Measurements from ENCODE around the gene PRKACA. TPM values are rescaled to one million over a fixed set of nuclear protein-coding genes. Genes with fewer than 3 reads are reported as not detected.

Gene PRKACA
- total RNA-seq, 2 donors from 2014 or later: 34.8 to 106 TPM

DNA sequence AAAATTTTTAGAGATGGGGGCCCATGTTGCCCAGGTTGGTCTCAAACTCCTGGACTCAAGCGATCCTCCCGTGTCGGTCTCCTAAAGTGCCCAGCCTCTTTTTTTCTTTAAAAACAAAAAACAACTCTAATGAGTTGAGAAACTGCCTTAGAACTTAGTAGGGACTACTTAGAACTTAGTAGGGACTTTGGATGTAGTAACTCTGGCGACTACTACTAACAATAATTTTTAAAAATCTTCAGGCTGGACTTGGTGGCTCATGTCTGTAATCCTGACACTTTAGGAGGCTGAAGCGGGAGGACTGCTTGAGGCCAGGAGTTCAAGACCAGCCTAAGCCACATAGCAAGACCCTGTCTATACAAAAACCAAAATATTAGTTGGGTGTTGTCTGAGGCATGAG lies 31.5 kb downstream of the PRKACA start:
- Histone ChIP-seq H3K36me3 (no peaks in the 10 kb centered on the region), H3K9me3 (no peaks in the 10 kb centered on the region), H3K27me3 (replicated peaks; ENCODE audit: insufficient read depth) (no peaks in the 10 kb centered on the region), H3K4me3 (no peak overlapping the region), H3K27ac (no peak overlapping the region), H3K4me1 (replicated peaks) (no peaks in the 10 kb centered on the region)
- 92% methylated on average over 5 of the region's 5 CpGs for WGBS
- TF ChIP-seq, protein P1, sequence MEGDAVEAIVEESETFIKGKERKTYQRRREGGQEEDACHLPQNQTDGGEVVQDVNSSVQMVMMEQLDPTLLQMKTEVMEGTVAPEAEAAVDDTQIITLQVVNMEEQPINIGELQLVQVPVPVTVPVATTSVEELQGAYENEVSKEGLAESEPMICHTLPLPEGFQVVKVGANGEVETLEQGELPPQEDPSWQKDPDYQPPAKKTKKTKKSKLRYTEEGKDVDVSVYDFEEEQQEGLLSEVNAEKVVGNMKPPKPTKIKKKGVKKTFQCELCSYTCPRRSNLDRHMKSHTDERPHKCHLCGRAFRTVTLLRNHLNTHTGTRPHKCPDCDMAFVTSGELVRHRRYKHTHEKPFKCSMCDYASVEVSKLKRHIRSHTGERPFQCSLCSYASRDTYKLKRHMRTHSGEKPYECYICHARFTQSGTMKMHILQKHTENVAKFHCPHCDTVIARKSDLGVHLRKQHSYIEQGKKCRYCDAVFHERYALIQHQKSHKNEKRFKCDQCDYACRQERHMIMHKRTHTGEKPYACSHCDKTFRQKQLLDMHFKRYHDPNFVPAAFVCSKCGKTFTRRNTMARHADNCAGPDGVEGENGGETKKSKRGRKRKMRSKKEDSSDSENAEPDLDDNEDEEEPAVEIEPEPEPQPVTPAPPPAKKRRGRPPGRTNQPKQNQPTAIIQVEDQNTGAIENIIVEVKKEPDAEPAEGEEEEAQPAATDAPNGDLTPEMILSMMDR (IDR thresholded peaks at IDR 0.05): no peak
- TF ChIP-seq POLR2A (IDR thresholded peaks at IDR 0.05) (no peak), POLR2AphosphoS5 (IDR thresholded peaks at IDR 0.05) (no peak)
- intact Hi-C loops (cut with DNase I): loop anchor here (10.0 kb wide), 1 partner anchor 311 kb away; the partner anchor contains the start of gene C19orf53
- DNase-seq (ENCODE audit: low spot score): no peak

DNA sequence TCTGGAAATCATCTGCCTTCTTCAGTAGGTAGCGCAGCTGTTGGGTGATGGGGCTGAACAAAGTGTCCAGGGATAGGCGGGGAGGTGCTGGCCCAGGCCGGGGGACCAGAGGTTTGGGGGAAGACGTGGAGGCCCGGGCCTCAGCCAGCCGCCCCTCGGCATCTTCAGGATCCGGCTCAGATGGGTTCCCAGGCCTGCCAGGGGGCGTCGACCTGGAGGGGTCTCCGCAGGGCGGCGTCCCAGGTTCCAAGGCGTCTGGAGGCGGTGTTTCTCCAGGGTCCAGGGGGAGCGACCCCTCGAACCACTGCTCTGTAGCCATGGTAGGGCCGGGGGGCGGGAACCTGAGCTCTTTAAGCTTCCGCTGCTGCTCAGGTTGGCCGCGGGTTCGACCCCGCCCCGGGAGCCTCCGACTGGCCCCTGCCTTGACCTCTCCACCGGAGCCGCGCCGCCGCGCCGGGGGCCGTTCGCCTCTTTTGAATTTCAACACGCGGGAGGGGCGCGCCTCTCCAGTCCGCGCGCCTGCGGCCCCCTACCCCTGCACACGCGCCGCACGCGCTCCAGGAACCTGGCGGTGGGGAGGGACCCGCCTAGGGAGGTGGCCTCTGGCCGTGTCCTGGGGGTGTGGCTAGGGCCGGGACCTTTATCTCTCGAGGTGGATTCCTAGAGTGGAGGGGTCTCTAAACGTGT lies 32.1 kb downstream of the PRKACA start, which contains the start of gene C19orf67:
TSS of gene C19orf67 (minus strand) at position 475 of the 687 bp plus-strand sequence. CDS start at position 319, 156 bp downstream.
- intact Hi-C loops (cut with DNase I): loop anchor here (10.0 kb wide), 1 partner anchor 311 kb away; the partner anchor contains the start of gene C19orf53
- H3K9me3 ChIP-seq: no peaks in the 10 kb centered on the region
- 70% methylated on average over 47 of the region's 54 CpGs for WGBS
- TF ChIP-seq, protein P1 (IDR thresholded peaks at IDR 0.05): no peak
- no peak for TF ChIP-seq POLR2A (IDR thresholded peaks at IDR 0.05)
- H3K4me3 ChIP-seq: no peak within 1 kb of the TSS
- H3K4me1 ChIP-seq (replicated peaks): no peaks in the 10 kb centered on the region
- no peaks in the 10 kb centered on the region for H3K36me3 ChIP-seq
- DNase-seq (ENCODE audit: low spot score): no peak
- no peaks in the 10 kb centered on the region for H3K27me3 ChIP-seq (replicated peaks; ENCODE audit: insufficient read depth)
- H3K27ac ChIP-seq: no peak within 1 kb of the TSS

DNA sequence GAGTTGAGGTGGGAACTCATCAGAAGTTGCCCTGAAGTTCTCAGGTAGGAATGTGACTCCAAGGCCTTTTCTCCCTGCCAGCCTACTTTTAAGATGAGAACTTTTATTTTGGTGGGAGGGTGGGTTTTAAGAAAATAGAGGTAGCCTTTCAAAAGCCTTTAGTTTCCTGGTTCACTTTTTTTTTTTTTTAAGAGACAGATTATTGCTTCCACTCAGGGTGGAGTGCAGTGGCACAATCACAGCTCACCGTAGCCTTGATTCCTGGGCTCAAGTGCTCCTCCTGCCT lies 34.9 kb downstream of the PRKACA start:
- H3K27ac ChIP-seq: no peak overlapping the region
- H3K36me3 ChIP-seq: no peaks in the 10 kb centered on the region
- H3K9me3 ChIP-seq: no peaks in the 10 kb centered on the region
- no peak for DNase-seq (ENCODE audit: low spot score)
- H3K4me3 ChIP-seq: no peak overlapping the region
- no peak for TF ChIP-seq POLR2A (IDR thresholded peaks at IDR 0.05)
- TF ChIP-seq, protein P1 (IDR thresholded peaks at IDR 0.05): no peak
- H3K27me3 ChIP-seq (replicated peaks; ENCODE audit: insufficient read depth): no peaks in the 10 kb centered on the region
- WGBS: 0% methylated on average over 1 of the region's 1 CpG
- no peaks in the 10 kb centered on the region for H3K4me1 ChIP-seq (replicated peaks)
- intact Hi-C loops (cut with DNase I): loop anchor here (10.0 kb wide), 1 partner anchor 308 kb away; the partner anchor contains the start of gene C19orf53

DNA sequence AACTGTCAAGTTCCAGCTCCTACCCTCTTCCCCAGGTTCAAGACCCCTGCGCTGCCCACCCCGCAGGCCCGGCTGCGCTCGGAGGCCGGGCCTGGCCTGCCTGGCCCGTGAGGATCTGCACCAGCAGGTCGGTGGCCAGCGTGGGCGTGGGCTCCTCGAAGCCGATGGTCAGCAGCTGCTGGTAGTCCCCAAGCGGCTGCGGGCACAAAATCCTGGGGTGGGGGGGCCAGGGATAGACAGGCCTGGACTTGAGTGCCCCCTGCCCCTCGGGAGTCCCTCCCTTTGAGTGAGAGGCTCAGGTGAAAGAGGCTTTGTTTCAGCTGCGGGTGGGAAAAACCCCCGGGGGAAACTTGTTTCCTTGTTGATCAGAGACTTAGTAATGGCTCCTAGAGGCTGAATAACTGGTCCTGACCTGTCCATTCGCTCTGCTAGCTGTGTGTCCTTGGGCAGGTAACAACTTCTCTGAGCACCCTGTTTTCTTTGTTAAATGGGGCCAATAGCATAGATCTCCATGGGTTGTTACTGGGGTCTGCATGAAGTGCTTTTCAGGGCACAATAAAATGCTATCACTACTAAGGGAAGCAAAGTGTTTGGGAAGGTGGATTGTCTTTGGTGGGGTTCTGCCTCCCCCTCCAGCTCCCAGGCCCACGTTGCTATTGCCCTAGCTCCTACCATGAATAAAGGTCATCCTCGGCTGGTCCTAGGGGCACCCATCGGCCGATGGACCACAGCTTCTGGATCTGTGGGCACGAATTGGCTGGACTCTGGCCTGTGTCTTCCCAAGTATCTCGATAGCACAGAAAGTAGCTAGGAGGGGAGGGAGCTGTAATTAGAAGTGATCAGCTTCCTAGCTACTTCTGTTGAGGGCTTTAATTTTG lies 35.5 kb downstream of the PRKACA start:
- H3K4me3 ChIP-seq: peak overlapping the region; percentile 70 to 88
- no peak for TF ChIP-seq POLR2A (IDR thresholded peaks at IDR 0.05)
- TF ChIP-seq POLR2AphosphoS5 (IDR thresholded peaks at IDR 0.05): no peak
- TF ChIP-seq, protein P1 (IDR thresholded peaks at IDR 0.05): no peak
- no peaks in the 10 kb centered on the region for H3K36me3 ChIP-seq
- H3K27ac ChIP-seq: peak overlapping the region; percentile 87 to 91
- H3K4me1 ChIP-seq (replicated peaks): no peaks in the 10 kb centered on the region
- no peaks in the 10 kb centered on the region for H3K9me3 ChIP-seq
- intact Hi-C loops (cut with DNase I): loop anchor here (10.0 kb wide), 1 partner anchor 307 kb away; the partner anchor contains the start of gene C19orf53
- H3K27me3 ChIP-seq (replicated peaks; ENCODE audit: insufficient read depth): no peaks in the 10 kb centered on the region
- WGBS: 20% methylated on average over 24 of the region's 24 CpGs
- peak; percentile 33 for DNase-seq (ENCODE audit: low spot score)

Measured in prostate gland (tissue), 2 donors.